T-helper 1 cell treated with Interleukin-12 subunit alpha and Interleukin-12 subunit beta and Interleukin-4 antibody, amounts not matched to agents 30 ng/mL and 1 ng/mL, for 36 hours (primary cell): ENCODE data around the gene CCDC68. TPM values are rescaled to one million over a fixed set of nuclear protein-coding genes. Genes with fewer than 3 reads are reported as not detected.

Source experiments
- intact Hi-C: fragments of 100-400 bp; cut with micrococcal nuclease; formaldehyde crosslinking; loops from one replicate; pipeline ENCODE4 v1.15.1; 2024
- total RNA-seq: library from RNA; stranded (reverse); gene quantifications from 2 replicates; pipeline ENCODE4 v1.2.3, GENCODE V29; 2022

CCDC68 gene
- total RNA-seq, 1 donor from 2014 or later, result not detected

DNA sequence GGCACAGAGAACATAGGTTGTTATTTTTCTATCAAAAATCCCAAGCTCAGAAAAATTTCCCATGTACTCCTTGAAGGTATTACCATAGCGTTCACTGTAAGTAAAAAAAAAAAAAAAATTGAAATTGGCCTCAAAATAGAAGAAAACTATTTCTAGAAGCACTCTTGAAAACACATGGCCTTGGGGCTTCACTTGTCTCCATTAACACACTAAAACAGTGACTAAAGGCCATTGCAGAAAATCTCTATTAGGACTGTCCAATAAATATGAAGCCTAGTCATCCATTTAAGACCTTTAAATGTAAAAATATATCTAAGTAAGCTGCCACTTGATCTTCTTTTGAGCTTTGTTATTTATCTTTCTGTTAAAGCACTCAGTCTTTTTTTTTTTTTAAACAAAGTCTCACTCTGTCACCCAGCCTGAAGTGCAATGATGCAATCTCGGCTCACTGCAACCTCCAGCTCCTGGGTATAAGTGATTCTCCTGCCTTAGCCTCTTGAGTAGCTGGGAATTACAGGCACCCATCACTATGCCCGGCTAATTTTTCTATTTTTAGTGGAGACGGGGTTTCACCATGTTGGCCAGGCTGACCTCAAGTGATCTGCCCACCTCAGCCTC lies 35.8 kb downstream of the CCDC68 start:
- intact Hi-C loops, result no loop called here

- intact Hi-C loops, result no loop called here
Observed at GRCh38 chr18:54919412-54919811, 39.8 kb downstream of the CCDC68 start.

DNA sequence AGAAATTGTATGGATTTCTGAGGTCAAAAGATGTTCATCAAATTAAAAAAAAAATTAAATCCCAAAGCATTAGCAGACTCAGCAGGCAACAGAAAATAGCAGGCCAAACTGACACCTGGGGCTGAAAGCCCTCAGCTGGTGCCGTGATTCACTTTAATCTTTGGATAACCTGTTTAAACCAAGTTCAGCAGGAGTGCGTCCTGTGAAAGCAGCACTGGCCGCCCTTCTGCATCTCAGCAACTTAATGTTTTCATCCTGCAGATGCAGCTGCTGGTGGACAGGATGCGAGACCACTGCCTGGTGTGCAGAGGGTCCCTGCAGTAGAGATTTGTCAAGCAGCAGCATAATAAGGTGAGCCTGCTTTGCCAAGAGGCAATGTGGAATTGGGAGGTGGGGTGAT lies 41.2 kb downstream of the CCDC68 start:
- intact Hi-C loops, result no loop called here

- intact Hi-C loops, result no loop called here
Observed at GRCh38 chr18:54916507-54916906, 42.8 kb downstream of the CCDC68 start.

GRCh38 chr18:54914816-54915215 lies 44.4 kb downstream of the CCDC68 start:
- intact Hi-C loops, result no loop called here

DNA sequence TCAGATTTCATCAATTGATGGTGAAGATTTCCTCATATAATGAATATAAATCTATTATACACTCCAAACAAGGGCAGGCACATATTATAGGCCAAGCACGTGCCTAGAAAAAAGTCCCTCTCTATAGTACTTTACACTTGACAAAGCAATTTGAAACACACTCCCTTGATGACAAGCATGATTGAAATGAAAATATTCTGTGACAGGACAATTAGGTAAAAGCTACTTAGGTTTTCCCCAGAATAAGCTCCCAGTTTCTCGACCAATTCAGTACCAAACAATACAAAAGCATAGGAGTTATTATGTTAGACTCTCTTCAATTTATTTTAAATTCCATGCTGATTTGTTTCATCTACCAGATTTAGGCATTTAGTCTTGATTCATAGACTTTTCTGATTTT lies 47.7 kb downstream of the CCDC68 start:
- intact Hi-C loops, result no loop called here

DNA sequence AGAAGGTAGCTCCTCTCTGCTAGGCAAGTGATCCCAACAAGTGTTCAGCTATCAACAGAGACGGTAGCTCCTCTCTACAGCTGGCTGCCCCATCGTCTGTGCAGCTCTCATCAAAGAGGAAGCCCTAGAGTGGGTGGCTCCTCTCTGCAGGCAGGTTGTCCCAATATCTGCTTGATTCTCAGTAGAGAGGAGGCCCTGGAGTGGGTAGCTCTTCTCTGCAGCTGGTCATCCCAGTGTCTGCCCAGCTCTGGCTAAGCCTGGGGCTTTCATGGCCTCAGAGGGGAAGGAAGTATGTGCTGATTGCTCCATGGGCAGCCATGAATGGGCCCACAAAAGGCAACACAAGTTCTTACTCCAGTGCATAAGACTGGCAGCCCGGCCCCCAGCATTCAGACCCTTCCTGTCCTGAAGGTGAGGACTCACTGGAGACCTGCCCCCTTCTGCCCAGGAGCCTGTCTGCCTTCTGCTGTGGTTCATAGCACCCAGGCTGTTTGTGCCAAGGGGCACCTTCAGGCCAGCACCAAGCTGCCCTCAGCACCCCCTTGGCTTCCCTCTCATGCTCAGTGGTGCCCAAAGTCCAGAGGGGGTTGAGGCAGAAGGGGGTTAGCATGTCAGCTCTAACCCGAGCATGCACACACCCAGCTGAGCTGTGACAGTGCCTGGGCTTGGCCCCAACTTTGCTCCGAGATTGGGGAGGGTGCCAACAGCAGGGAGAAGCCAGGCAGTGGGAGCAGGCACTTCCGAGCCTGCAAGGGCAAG lies 48.9 kb downstream of the CCDC68 start:
- intact Hi-C loops, result no loop called here

- intact Hi-C loops, result no loop called here
Observed at GRCh38 chr18:54909538-54909937, 49.7 kb downstream of the CCDC68 start.

GRCh38 chr18:54906331-54907185 lies 52.7 kb downstream of the CCDC68 start:
- intact Hi-C loops, result no loop called here

DNA sequence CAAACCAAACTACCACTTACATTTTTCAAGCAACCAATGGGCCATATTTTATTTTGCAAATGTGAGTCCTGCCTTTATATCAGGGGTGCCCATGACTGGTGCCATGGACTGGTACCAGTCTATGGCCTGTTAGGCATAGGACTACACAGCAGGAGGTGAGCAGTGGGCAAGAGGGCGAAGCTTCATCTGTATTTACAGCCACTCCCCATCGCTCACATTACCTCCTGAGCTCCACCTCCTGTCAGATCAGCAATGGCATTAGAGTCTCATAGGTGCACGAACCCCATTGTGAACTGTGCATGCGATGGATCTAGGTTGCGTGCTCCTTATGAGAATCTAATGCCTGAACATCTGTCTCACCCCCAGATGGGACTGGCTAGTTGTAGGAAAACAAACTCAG lies 53.6 kb downstream of the CCDC68 start:
- intact Hi-C loops, result no loop called here

- intact Hi-C loops, result no loop called here
Observed at GRCh38 chr18:54904581-54904980, 54.7 kb downstream of the CCDC68 start.

GRCh38 chr18:54900290-54900689 lies 59.0 kb downstream of the CCDC68 start:
- intact Hi-C loops, result no loop called here

DNA sequence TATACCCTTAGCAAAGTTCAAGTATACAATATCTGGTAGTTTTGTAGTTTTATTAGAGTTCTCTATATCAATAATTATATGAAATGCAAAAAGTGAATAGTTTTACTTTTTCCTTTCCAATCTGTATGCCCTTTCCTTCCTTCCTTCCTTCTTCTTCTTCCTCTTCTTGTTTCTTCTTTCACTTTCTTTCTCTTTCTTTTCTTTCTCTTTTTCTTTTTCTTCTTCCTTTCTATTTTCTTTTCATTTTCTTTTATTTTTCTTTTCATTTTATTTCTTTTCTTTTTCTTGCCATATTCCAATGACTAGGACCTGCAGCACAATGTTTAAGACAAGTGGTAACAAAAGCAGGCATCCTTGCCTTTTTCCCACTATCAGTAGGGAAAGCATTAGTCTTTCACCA lies 59.8 kb downstream of the CCDC68 start:
- intact Hi-C loops, result no loop called here

GRCh38 chr18:54888933-54889332 lies 70.3 kb downstream of the CCDC68 start:
- intact Hi-C loops, result no loop called here

GRCh38 chr18:54888378-54888777 lies 70.9 kb downstream of the CCDC68 start:
- intact Hi-C loops, result no loop called here

DNA sequence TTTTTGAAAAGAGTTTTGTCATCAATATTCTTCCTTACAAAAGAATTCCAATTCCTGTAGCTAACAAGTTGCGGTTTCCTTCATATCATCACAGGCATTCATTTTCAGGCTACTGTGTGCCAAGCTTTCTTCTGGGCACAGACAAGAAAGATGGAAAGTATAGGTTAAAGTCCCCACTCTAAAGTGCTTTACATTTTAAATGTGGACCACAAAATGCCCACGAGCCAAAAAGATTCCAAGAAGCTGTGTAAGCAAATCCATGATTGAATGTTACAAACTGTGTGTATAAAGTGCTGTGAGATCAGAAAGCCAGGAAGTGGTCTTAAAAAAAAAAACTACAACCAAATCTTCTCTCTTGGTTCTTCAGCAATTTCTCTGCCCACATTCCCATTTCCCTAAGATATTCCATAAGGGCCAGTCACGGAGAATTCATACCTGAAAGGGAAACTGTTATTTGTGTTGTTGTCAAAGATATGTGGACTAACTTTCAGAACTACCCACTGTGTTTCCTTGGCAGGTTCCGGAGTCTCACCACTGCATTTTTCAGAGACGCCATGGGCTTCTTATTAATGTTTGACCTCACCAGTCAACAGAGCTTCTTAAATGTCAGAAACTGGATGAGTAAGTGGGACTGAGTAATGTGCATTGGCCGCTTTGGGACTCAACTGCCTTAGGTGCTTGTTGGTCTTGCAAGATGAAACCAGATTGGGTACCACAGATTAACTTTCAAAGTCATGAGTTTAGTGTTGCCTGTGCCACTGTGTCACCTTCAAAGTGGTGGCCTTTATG lies 75.3 kb downstream of the CCDC68 start:
- intact Hi-C loops, result no loop called here

DNA sequence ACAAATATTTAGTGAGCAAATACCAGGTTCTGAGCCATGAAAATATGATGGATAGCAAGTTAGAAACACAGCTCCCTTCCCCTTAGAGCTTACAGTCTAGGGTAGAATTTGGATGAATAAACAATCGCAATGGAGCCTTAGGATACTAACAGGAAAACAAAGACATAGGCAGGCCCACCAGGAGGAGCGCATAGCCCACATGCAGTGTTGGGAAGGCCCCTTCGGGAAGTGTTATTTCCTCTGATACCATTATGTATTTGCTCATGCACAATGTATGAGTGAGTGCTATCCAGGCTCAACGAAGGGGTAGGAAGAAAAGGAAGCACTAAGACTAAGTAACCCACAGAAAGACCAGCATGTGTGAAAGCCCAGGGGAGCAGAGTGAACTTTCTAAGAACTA lies 76.9 kb downstream of the CCDC68 start:
- intact Hi-C loops, result no loop called here

DNA sequence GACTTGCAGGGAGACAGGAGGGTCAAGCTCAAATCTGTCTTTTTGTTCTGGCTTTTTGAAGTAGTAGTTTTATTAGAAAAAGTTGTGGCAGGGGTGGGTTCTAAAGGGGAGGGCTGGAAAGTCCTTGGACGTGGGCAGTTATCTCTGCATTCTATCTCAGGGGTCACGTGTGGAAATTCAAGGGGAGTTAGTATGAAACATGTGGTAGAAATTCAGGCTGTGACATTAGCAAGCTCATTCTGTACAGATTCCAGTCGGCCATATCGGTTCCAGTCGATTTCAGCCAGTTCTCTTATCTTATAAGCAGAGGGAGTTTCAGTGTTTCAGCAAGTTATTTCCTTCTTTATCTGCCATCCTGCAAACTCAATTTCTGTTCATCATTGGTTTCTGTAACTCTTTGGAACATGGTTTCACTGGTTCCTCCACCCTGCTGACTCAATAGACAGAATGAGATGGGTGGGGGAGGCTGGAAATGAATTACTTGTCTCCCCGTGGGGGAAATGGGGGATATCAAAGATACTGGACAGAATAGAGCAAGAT lies 78.0 kb downstream of the CCDC68 start:
- intact Hi-C loops, result no loop called here

DNA sequence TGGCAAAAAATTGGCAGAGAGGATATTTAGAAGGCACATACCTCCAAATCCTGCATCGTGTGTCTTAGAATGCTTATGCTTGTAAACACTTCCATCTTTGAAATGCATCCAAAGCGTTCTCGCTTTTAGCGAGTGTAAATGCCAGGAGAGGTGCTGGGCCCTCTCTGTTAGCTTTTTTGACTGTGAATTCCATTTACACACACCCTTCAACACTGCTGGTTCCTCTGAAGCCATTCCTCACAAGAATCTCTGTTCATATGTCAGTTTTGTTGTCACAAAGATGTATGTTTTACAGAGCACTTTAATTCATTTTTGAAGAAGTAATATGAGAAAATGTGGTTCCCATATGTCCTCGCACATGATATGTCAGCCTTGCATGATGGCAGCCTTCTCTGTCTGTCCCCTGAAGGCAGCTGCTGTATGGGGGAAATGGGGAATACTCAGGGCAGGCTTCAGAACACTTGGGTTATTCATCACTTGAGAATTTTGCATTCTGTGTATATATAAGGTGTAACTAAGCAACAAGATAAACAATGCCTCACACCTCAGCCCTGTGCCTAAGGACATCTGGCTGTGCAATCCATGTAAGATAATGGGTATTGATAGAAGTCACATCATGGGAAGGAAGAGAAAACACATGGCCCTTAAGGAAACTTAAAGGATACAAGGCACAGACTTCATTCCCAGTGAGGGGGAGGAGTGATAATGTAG lies 78.7 kb downstream of the CCDC68 start:
- intact Hi-C loops, result no loop called here

DNA sequence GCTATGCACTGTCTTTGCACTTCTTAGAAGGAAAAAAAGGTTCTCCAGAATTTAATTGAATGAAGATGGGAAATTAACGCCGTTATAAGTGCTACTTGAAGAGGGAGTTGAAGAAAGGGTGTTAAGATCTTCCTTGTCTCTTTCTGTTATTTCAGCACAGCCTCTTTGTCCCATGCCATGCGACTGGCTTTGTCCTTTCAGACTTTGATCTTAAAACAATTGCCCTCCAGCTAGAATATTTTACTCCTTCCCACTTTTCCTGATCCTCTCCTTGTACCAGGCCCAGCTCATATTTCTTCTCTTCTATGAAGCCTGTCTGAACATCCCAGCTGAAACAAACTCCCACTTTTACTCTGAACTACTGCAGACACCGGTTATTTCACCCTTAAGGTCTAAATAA lies 79.6 kb downstream of the CCDC68 start:
- intact Hi-C loops, result no loop called here
